AG20443 (cell line): ENCODE data around the gene HBM.
"Not testable (repeated sequence)": the region's sequence is repeated elsewhere in the genome, so short reads cannot be mapped to it uniquely, and the experiment has no call there.

Experiments used
- DNase-seq: peaks from one replicate; pipeline ENCODE4 v3.0.0; 2012; ENCODE audit warnings: low spot score, mixed read lengths

Gene HBM

DNA sequence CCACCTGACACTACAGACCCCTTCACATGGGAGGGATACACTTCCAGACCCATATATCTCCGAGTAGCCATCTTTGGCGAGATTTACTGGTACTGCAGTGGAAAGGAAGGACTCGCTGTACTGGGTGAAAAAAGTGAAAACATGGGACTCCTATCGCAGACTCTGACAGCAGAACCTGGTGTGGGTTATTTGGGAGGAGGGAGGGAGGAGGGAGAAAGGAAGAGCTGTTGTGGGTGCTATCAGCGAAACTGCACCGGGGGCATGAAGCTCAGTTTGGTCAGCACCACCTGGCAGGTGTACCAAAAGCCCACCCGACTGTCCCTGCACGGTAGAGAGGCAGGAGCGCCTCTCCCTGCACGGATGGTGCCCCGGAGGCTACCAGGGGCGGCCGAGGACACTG is 19.4 kb downstream of the HBM start:
- DNase-seq = no peak

DNA sequence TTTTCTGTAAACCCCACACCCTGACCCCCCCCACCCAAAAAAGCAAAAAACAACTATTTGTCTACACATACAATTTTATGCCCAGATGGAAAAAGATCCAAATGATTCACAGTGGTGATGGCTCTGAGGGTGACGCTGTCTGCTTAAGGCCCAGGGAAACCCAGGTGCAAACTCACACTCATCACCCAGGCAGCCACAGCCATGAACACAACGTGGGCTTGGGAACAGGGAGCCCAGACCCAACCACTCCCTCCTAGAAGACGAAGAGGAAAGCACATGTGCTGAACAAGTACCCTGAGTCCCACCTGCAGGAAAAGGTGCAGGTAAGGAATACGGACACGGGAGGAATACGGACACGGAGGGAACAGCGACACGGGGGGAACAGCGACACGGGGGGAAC is 19.9 kb downstream of the HBM start:
- DNase-seq = no peak

DNA sequence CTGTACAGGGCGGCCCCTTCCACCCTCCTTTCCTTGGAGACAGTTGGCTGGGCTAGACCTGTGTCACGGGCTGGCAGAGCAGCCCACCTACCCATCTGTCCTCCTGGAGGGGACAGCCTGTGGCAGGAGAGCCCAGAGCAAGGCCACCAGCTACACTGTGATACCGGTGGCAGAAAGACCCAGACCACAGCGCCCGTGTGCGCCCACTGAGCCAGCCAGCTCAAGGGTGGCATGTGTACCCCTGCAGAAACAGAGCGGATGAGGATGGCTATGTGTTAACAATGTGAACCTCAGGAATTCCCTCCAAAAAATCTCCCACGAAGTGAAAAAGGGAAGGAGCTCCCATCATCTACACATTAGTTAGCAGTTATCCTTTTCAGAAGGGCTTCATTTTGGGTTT is 21.6 kb downstream of the HBM start:
- peak; percentile 8 for DNase-seq

DNA sequence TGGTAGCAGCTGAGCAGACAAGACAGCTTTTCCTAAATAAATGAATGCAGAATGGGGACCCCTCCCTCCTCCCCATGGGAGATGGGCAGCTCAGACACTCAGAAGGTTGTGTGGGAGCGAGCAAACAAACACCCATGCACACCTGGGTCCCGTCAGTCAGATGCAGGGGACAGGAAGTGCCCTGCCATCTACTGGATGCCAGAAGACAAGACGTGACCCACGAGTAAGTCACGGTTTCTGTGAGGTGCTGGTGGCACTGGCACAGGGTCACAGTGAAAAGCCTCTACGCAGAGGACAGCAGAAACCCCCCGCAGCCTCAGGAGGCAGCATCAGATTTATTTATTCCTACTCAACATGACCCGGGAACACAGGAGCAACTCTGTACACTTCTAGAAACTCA is 22.9 kb downstream of the HBM start:
- DNase-seq = no peak

DNA sequence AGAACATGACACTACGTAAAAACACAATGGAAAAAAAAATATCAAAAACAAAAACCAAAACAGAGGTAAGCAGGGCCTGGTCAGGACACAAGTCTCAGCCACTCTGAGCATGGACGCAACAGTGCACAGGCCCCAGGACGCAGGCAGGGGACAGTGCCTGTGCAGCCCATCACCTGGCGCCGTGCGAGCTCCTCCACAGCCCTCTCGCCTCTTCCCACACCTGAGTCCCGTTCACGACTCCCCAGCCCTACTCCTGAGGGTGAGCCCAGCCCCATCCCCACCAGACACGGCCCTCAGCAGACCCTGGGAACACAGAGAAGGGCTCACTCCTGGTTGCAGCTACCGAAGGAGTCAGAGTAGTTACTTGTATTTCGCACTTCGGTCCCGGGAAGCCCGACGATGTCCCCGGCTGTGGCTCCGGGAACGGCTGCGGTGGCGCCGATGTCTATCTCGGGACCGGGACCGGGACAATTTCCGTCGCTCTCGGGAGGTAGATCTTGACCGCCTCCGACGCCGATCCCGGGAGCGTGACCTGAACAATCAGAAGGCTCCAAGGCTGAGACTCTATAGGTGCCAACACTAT is 23.9 kb downstream of the HBM start:
- no peak for DNase-seq

DNA sequence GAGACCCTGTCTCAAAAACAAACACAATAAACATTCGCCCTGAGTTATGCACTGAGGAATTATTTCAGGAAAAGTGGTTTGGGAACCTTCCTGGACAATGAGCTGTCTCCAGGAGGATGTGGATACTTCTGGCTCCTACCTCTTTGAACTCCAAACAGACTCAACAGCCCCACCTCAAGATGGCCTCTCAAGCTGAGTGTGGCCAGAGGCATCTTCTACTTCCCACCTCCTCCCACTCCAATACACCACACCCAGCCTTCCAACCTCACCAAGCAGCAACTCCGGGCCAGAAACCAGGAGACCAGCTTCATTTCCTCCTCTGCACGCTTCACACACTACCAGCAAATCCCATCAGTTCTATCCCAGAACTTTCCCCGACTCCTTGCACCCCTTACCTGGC is 26.1 kb downstream of the HBM start:
- no peak for DNase-seq

- no peak for DNase-seq
Measured at GRCh38 chr16:192686-193085, 26.9 kb downstream of the HBM start.

DNA sequence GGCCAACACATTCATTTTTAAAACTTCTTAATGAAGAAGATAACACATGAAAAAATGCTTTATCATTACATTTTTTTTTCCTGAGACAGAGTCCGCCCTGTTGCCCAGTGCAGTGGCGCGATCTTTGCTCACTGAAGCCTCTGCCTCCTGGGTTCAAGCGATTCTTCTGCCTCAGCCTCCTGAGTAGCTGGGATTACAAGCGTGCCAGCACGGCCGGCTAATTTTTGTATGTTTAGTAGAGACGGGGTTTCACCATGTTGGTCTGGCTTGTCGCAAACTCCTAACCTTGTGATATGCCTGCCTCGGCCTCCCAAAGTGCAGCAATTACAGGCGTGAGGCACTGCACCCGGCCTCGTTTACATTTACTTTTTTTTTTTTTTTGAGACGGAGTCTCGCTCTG is 27.7 kb downstream of the HBM start:
- DNase-seq = no peak

- DNase-seq = no peak
Measured at GRCh38 chr16:194516-194915, 28.7 kb downstream of the HBM start.

- no peak for DNase-seq
Measured at GRCh38 chr16:200388-200787, 34.6 kb downstream of the HBM start.

GRCh38 chr16:203246-203645 is 37.5 kb downstream of the HBM start:
- no peak for DNase-seq

DNA sequence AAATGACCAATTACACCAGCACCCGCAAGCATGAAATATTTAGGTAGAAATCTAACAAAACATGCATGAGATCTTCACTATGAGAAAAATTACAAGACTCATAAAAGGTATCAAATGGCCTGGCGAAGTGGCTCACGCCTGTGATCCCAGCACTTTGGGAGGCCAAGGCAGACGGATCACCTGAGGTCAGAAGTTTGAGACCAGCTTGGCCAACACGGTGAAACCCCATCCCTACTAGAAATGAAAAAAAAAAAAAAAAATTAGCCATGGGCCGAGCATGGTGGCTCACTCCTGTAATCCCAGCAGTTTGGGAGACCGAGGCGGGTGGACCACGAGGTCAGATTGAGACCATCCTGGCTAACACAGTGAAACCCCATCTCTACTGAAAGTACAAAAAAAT is 38.3 kb downstream of the HBM start:
- not testable (repeated sequence) for DNase-seq

DNA sequence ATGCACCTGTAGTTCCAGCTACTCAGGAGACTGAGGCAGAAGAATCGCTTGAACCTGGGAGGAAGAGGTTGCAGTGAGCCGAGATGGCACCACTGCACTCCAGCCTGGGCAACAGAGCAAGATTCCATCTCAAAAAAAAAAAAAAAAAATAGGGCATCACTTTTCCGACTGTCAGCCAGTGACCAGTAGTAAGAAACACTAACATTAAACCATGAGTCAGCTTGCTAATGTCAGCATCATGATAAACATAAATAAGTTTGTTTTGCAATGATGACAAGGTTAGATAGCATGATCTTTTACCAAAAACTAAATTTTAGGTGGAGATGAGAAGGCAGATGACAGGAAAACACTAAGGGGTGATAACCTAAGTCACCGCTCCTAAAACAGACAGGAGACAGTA is 43.6 kb downstream of the HBM start:
- not testable (repeated sequence) for DNase-seq

- DNase-seq = not testable (repeated sequence)
Measured at GRCh38 chr16:211631-212180, 45.9 kb downstream of the HBM start.

DNA sequence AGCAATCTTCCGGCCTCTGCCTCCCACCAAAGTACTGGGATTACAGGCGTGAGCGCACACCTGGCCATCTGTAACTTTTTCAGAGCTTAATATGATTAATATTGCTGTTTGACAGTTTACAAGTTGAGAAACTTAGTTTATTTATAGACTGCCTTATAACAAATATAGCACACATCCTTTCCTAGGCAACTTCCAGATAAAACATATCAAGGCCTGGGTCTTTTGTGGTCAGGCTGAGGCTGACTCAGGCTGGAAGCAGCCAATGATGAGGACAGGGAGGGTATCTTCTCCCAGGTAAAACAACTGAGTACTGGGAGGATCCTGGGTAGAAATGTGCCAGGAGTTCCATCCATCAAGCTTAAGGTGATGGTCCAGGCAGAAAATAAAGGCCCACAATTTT is 47.2 kb downstream of the HBM start:
- no peak for DNase-seq
